Fibroblast of villous mesenchyme (primary cell): ENCODE results near the gene KIAA1755. TPM values are rescaled to one million over a fixed set of nuclear protein-coding genes. Genes with fewer than 3 reads are reported as not detected.

Experiments
- DNase-seq: peaks from one replicate; pipeline ENCODE4 v3.0.0-alpha.2; 2010; ENCODE audit warnings: low read depth
- H3K4me3 ChIP-seq: 2 replicates; pipeline ENCODE4 v1.5.1; 2011; ENCODE audit warnings: low read depth, mild to moderate bottlenecking, low read length
- total RNA-seq: library from RNA; depleted of rRNA; stranded (reverse); fragments of >200 nt; gene quantifications from 2 replicates; pipeline ENCODE4 v1.2.3, GENCODE V29; 2012
- TF ChIP-seq, protein P1 (sequence below): IDR thresholded peaks from 2 replicates; pipeline ENCODE4 v1.5.1; 2012; ENCODE audit warnings: low read depth, mild to moderate bottlenecking, low read length; ENCODE audit not compliant: insufficient read depth

The KIAA1755 gene
- total RNA-seq, 1 donor: 1.3 TPM

DNA sequence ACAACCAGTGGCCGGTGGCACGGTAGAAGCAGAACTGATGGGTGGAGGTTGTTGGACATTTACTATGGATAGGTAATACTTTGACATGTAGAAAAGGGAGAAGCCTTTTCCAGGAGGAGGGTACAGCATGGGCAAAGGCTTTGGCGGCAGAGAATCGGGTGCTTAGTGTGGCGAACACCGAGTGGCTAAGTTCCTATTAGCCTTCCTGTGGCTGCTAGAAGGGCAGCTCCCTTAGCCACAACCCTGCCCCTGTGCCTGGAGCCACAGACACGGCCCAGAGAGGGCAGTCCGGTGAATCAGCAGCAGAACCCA is 57.6 kb downstream of the KIAA1755 start:
- H3K4me3 ChIP-seq: no peak overlapping the region
- TF ChIP-seq, protein P1, sequence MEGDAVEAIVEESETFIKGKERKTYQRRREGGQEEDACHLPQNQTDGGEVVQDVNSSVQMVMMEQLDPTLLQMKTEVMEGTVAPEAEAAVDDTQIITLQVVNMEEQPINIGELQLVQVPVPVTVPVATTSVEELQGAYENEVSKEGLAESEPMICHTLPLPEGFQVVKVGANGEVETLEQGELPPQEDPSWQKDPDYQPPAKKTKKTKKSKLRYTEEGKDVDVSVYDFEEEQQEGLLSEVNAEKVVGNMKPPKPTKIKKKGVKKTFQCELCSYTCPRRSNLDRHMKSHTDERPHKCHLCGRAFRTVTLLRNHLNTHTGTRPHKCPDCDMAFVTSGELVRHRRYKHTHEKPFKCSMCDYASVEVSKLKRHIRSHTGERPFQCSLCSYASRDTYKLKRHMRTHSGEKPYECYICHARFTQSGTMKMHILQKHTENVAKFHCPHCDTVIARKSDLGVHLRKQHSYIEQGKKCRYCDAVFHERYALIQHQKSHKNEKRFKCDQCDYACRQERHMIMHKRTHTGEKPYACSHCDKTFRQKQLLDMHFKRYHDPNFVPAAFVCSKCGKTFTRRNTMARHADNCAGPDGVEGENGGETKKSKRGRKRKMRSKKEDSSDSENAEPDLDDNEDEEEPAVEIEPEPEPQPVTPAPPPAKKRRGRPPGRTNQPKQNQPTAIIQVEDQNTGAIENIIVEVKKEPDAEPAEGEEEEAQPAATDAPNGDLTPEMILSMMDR: no peak
- no peak for DNase-seq

DNA sequence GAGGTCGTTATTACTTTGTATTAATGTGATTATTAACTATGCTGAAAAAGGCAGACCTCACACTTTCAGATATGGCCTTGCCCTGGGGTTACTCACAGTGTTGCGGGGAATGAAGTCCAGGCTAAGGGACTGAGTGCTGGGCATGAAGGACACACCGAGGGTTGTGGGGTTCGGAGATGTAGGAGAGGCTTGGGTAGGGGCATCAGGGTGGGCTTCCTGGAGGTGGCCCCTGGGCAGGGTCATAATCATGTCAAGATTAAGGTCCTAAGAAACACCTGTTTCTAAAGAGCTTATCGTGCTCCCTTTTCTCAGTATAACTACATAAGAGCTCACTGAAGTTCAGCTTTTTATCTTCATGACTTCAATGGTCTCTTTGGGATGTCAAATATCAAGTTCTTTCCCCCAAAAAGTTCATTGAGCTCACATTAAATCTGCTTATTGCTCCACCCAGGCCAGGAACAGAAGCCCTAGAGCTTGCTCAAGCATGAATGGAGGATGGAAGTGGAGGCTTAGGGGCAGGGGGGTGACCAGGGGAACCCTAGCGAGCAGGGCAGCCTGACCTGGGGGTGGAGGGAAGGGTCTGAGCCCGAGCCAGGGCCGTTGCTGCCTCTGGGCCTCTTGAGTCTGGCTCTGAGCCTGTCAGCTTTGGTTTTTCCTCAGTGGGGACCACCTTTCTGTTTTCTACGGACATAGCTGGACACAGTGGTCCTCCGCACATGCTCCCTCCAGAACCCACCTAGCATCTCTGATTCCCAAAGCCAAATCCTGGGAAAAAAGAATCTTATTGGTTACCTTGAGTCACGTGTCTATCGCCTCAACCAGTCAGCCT is 58.2 kb downstream of the KIAA1755 start:
- TF ChIP-seq, protein P1: no peak
- no peak for DNase-seq

DNA sequence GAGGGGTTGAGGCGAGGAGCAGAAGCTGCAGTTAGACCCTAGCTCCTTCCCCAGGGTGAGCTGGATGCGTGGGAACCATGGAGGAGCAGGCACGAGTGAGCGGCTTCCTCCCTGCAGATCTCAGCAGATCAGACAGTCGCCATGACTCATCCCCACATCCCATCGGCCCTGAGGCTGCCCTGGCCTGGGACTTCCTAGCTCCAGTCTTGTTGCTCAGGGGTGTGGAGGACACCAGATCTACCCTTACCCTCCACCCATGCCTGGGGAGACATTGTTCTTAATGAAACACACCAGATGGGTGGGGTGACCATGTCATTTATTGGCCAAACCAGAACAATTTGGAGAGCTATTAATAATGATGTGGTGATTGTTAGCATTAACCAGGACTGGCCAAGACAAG is 59.2 kb downstream of the KIAA1755 start:
- no peak overlapping the region for H3K4me3 ChIP-seq
- peak; percentile 81 for DNase-seq
- TF ChIP-seq, protein P1: no peak

More for the DNA sequence above, 58.2 kb downstream of the KIAA1755 start:
- no peak overlapping the region for H3K4me3 ChIP-seq

DNA sequence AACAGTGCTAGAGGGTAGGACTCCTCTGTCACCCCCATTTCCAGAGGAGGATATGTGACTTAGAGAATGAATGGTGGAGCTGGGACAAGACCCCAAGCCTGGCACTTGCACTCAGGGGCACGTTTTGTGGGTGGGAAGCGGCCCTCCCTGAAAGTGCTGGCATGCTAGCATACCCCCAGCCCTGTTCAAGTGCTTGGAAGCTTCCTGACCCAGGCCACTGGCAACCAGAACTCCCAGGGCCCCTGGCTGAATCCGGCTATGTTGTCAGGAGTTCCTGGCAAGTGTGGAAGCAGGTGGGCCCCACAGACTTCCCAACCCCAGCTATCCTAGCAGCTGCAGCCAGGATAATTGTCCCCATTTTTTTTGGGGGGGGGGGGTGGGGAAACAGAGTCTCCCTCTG is 59.9 kb downstream of the KIAA1755 start:
- TF ChIP-seq, protein P1: no peak
- no peak for DNase-seq
- H3K4me3 ChIP-seq: no peak overlapping the region

DNA sequence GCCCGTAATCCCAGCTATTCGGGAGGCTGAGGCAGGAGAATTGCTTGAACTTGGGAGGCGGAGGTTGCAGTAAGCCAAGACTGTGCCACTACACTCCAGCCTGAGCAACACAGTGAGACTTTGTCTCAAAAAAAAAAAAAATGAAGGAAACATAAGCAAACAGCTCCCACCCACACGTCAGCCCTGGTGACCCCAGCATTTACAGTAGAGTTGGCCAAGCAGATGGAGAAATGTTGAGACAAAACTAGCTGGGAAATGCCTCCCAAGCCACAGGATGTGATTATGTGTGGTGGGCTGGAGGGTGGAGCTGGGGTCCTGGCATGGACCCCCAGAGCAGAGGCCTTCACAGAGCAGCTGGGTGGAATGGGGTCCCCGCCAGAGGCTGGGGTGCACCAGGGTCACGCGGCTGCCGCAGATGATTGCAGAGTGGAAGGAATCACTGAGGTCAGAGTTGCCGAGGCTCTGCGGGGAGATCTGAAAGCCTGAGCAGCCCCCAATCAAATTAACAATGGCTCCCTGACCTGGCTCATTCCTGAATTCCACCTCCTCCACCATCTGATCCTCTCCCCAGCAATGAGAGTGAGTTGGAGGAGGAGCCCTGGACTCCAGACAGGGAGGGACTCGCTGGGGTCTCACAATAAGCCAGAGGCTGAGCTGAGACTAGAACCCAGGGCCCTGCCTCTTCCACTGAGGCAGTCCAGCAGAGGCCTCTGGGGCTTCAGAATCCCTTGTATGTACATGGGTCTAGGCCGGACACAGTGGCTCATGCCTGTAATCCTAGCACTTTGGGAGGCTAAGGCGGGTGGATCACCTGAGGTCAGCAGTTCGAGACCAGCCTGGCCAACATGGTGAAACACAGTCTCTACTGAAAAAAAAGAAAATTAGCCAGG is 60.8 kb downstream of the KIAA1755 start:
- no peak overlapping the region for H3K4me3 ChIP-seq
- TF ChIP-seq, protein P1: no peak
- DNase-seq: no peak

DNA sequence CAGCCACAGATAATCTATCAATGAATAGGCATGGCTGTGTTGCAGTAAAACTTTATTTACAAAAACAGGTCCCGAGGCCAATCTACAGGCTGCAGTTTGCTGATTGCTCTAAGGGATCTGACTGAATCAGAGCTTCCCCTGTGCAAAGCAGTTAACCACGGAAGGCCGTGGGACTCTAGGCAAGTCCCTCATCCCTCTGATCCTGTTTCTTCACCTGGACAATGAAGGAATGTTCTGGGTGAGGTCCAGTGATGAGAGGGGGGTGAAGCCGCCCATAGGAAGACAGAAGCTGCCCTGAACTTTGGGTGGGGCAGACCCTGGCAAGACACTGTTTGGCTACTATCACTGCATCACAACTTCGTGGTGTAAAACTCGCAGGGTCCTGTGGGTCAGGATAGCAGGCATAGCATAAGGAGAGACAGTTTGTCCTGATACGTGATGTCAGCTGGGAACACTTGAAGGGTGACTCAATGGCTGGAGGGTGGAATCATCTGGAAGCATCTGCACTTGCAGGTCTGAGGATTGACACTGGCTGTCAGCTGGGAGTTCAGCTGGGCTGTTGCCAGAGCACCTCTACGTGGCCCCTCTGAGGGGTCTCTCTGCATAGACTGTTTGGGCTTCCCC is 62.2 kb downstream of the KIAA1755 start:
- no peak for DNase-seq
- no peak overlapping the region for H3K4me3 ChIP-seq
- TF ChIP-seq, protein P1: no peak
